Liver (tissue), 3 donors: ENCODE data around the gene MAPKBP1.

ENCODE experiments used
- ATF3 ChIP-seq: IDR thresholded peaks from 2 replicates; pipeline ENCODE4 v1.6.1; 2016; ENCODE audit warnings: antibody characterized with exemption
- FOXA1 ChIP-seq: IDR thresholded peaks from 2 replicates; pipeline ENCODE4 v1.6.1; 2016; ENCODE audit warnings: antibody characterized with exemption
- JUND ChIP-seq, 2 donors: IDR thresholded peaks; 2 replicates each; pipeline ENCODE4 v1.6.1; 2016; ENCODE audit warnings: antibody characterized with exemption in 2 of 2
- SP1 ChIP-seq: IDR thresholded peaks from 2 replicates; pipeline ENCODE4 v1.6.1; 2018; ENCODE audit warnings: antibody characterized with exemption, mild to moderate bottlenecking
- ZBTB33 ChIP-seq: IDR thresholded peaks from 2 replicates; pipeline ENCODE4 v1.6.1; 2016; ENCODE audit warnings: antibody characterized with exemption
- TF ChIP-seq, protein P1 (sequence below): fragments of 150-350 bp; IDR thresholded peaks from 2 replicates; pipeline ENCODE4 v1.5.1; 2017; ENCODE audit warnings: improper control_type of control experiment, low read depth, low read length; ENCODE audit not compliant: missing input control
- TF ChIP-seq, protein P2 (sequence below): IDR thresholded peaks from 2 replicates; pipeline ENCODE4 v1.6.1; 2016; ENCODE audit warnings: antibody characterized with exemption, mild to moderate bottlenecking
- donor health status: healthy.
- donor health status: healthy.

GRCh38 chr15:41838400-41838897, 64.2 kb downstream of the MAPKBP1 start, which contains the start of gene PLA2G4B:
- no peak for TF ChIP-seq FOXA1
- TF ChIP-seq JUND (IDR thresholded peaks at IDR 0.05), result no peak
- no peak for TF ChIP-seq ATF3
- TF ChIP-seq, protein P1, sequence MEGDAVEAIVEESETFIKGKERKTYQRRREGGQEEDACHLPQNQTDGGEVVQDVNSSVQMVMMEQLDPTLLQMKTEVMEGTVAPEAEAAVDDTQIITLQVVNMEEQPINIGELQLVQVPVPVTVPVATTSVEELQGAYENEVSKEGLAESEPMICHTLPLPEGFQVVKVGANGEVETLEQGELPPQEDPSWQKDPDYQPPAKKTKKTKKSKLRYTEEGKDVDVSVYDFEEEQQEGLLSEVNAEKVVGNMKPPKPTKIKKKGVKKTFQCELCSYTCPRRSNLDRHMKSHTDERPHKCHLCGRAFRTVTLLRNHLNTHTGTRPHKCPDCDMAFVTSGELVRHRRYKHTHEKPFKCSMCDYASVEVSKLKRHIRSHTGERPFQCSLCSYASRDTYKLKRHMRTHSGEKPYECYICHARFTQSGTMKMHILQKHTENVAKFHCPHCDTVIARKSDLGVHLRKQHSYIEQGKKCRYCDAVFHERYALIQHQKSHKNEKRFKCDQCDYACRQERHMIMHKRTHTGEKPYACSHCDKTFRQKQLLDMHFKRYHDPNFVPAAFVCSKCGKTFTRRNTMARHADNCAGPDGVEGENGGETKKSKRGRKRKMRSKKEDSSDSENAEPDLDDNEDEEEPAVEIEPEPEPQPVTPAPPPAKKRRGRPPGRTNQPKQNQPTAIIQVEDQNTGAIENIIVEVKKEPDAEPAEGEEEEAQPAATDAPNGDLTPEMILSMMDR, result no peak
- no peak for TF ChIP-seq SP1
- TF ChIP-seq ZBTB33, result no peak
- TF ChIP-seq, protein P2, sequence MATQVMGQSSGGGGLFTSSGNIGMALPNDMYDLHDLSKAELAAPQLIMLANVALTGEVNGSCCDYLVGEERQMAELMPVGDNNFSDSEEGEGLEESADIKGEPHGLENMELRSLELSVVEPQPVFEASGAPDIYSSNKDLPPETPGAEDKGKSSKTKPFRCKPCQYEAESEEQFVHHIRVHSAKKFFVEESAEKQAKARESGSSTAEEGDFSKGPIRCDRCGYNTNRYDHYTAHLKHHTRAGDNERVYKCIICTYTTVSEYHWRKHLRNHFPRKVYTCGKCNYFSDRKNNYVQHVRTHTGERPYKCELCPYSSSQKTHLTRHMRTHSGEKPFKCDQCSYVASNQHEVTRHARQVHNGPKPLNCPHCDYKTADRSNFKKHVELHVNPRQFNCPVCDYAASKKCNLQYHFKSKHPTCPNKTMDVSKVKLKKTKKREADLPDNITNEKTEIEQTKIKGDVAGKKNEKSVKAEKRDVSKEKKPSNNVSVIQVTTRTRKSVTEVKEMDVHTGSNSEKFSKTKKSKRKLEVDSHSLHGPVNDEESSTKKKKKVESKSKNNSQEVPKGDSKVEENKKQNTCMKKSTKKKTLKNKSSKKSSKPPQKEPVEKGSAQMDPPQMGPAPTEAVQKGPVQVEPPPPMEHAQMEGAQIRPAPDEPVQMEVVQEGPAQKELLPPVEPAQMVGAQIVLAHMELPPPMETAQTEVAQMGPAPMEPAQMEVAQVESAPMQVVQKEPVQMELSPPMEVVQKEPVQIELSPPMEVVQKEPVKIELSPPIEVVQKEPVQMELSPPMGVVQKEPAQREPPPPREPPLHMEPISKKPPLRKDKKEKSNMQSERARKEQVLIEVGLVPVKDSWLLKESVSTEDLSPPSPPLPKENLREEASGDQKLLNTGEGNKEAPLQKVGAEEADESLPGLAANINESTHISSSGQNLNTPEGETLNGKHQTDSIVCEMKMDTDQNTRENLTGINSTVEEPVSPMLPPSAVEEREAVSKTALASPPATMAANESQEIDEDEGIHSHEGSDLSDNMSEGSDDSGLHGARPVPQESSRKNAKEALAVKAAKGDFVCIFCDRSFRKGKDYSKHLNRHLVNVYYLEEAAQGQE, result no peak
